PC-9 (cell line): ENCODE data around the gene HNRNPF. TPM values are rescaled to one million over a fixed set of nuclear protein-coding genes. Genes with fewer than 3 reads are reported as not detected.
"Not testable (repeated sequence)": the region's sequence is repeated elsewhere in the genome, so short reads cannot be mapped to it uniquely, and the experiment has no call there.

Experiments
- BruUV-seq: library from RNA; stranded (reverse); fragments of 400-500 nt; replicated peaks from 2 replicates; lab custom pipeline; 2021; lab: Mats Ljungman, UMichigan
- CTCF ChIA-PET: fragments of 300-600 bp; sonication (Branson Sonifier 250); formaldehyde crosslinking; loops from one replicate; lab custom pipeline; 2022; ENCODE audit warnings: antibody characterized with exemption; lab: Charles Lee
- POLR2A ChIA-PET: fragments of 300-600 bp; sonication (Branson Sonifier 250); formaldehyde crosslinking; loops from one replicate; lab custom pipeline; 2022; ENCODE audit warnings: antibody characterized with exemption; ENCODE audit not compliant: unreplicated experiment; lab: Charles Lee
- DNase-seq, 2 experiments: peaks; one replicate each; pipeline versions ENCODE4 v3.0.0 to v3.0.0-alpha.2; 2015 to 2022; ENCODE audit warnings: mixed read lengths in 1 of 2
- H2AFZ ChIP-seq: fragments of 200-600 bp; sonication (generic); 2 replicates; pipeline ENCODE4 v1.8.1; 2017; ENCODE audit warnings: antibody characterized with exemption
- H3F3A ChIP-seq: fragments of 200-600 bp; sonication (generic); 2 replicates; pipeline ENCODE4 v1.8.1; 2017; ENCODE audit warnings: antibody characterized with exemption, mild to moderate bottlenecking, low read depth; ENCODE audit not compliant: insufficient read depth
- H3K27ac ChIP-seq: fragments of 200-600 bp; sonication (generic); 2 replicates; pipeline ENCODE4 v1.6.1; 2016; ENCODE audit warnings: mixed run types
- H3K27me3 ChIP-seq: fragments of 200-600 bp; sonication (generic); 2 replicates; pipeline ENCODE4 v1.6.1; 2016; ENCODE audit warnings: low read depth, mixed run types; ENCODE audit not compliant: insufficient read depth
- H3K36me3 ChIP-seq: fragments of 200-600 bp; sonication (generic); 2 replicates; pipeline ENCODE4 v1.6.1; 2016; ENCODE audit warnings: low read depth, mixed run types
- H3K4me1 ChIP-seq: fragments of 200-600 bp; sonication (generic); replicated peaks from 2 replicates; pipeline ENCODE4 v1.6.1; 2016; ENCODE audit warnings: mixed run types; ENCODE audit not compliant: insufficient read depth
- H3K4me2 ChIP-seq: fragments of 200-600 bp; sonication (generic); 2 replicates; pipeline ENCODE4 v1.6.1; 2017; ENCODE audit warnings: mixed run types
- H3K4me3 ChIP-seq: fragments of 200-600 bp; sonication (generic); 2 replicates; pipeline ENCODE4 v1.6.1; 2016; ENCODE audit warnings: mixed run types
- H3K79me2 ChIP-seq: fragments of 200-600 bp; sonication (generic); 2 replicates; pipeline ENCODE4 v1.6.1; 2017; ENCODE audit warnings: low read depth, mixed run types
- H3K9me2 ChIP-seq: fragments of 200-600 bp; sonication (generic); 2 replicates; pipeline ENCODE4 v1.8.1; 2017; ENCODE audit warnings: mild to moderate bottlenecking; ENCODE audit not compliant: insufficient read depth
- H3K9me3 ChIP-seq: fragments of 200-600 bp; sonication (generic); 2 replicates; pipeline ENCODE4 v1.8.1; 2016; ENCODE audit warnings: low read depth; ENCODE audit not compliant: insufficient read depth
- H4K20me1 ChIP-seq: fragments of 200-600 bp; sonication (generic); 2 replicates; pipeline ENCODE4 v1.8.1; 2017; ENCODE audit not compliant: insufficient read depth
- CTCF ChIP-seq: fragments of 200-600 bp; sonication (generic); conservative IDR thresholded peaks from 2 replicates; pipeline ENCODE4 v1.6.1; 2017; ENCODE audit warnings: mixed run types, antibody characterized with exemption, mild to moderate bottlenecking, moderate library complexity
- EZH2 ChIP-seq: fragments of 200-600 bp; sonication (generic); IDR thresholded peaks from 2 replicates; pipeline ENCODE4 v1.8.0; 2017; ENCODE audit warnings: antibody characterized with exemption, low read depth
- intact Hi-C: fragments of 100-400 bp; cut with micrococcal nuclease; formaldehyde crosslinking; loops from one replicate; pipeline ENCODE4 v1.10.0; 2022; ENCODE audit not compliant: unreplicated experiment
- total RNA-seq: library from RNA; stranded (reverse); gene quantifications from 2 replicates; pipeline ENCODE4 v1.2.3, GENCODE V29; 2021

HNRNPF gene
- total RNA-seq, 1 experiment from 2014 or later: 337 TPM

- Histone ChIP-seq H3K79me2 (peaks cover 98% of the 10 kb centered on the region), H3F3A (peaks cover 93% of the 10 kb centered on the region), H3K9me3 (no peaks in the 10 kb centered on the region), H3K27me3 (no peaks in the 10 kb centered on the region), H3K4me2 (peak overlapping the region; percentile 95), H3K27ac (no peak overlapping the region), H3K36me3 (peaks cover 75% of the 10 kb centered on the region), H3K9me2 (no peaks in the 10 kb centered on the region), H2AFZ (no peak overlapping the region), H4K20me1 (peaks cover 88% of the 10 kb centered on the region), H3K4me3 (peak overlapping the region; percentile 63; the same call in 1 of the 2 replicates), H3K4me1 (peaks cover 42% of the 10 kb centered on the region)
- TF ChIP-seq EZH2: no peak
- TF ChIP-seq CTCF: no peak
- DNase-seq: no peak
- CTCF ChIA-PET: no interaction called here
- POLR2A ChIA-PET: interaction anchor here (0.7 kb wide), 1 partner anchor 41 kb away, joined by 3 read pairs; no protein-coding TSS in a partner anchor
- no TSS peak for BruUV-seq
- intact Hi-C loops: loop anchor here (5.0 kb wide), 1 partner anchor 193 kb away; no protein-coding TSS in a partner anchor
Observed at GRCh38 chr10:43394868-43395267, 14.1 kb downstream of the HNRNPF start.

- Histone ChIP-seq H4K20me1 (peaks cover 88% of the 10 kb centered on the region), H3K4me3 (no peak overlapping the region), H3K9me2 (no peaks in the 10 kb centered on the region), H3F3A (peaks cover 93% of the 10 kb centered on the region), H3K36me3 (peaks cover 74% of the 10 kb centered on the region), H2AFZ (no peak overlapping the region), H3K27me3 (no peaks in the 10 kb centered on the region), H3K27ac (no peak overlapping the region), H3K9me3 (no peaks in the 10 kb centered on the region), H3K4me1 (peaks cover 31% of the 10 kb centered on the region), H3K4me2 (no peak overlapping the region), H3K79me2 (peaks cover 96% of the 10 kb centered on the region)
- CTCF ChIA-PET: no interaction called here
- intact Hi-C loops: no loop called here
- DNase-seq: no peak
- POLR2A ChIA-PET: interaction anchor here (0.7 kb wide), 1 partner anchor 43 kb away, joined by 3 read pairs; no protein-coding TSS in a partner anchor
- TF ChIP-seq EZH2: no peak
- no TSS peak for BruUV-seq
Observed at GRCh38 chr10:43393606-43394360, 15.2 kb downstream of the HNRNPF start.

- peaks cover 75% of the 10 kb centered on the region for H3K36me3 ChIP-seq
- BruUV-seq, H2AFZ ChIP-seq, CTCF ChIA-PET, H3K9me2 ChIP-seq, H3K4me3 ChIP-seq, H3K9me3 ChIP-seq, intact Hi-C loops, H3K4me2 ChIP-seq, DNase-seq, H3K27me3 ChIP-seq, POLR2A ChIA-PET: not testable (repeated sequence)
- H3K4me1 ChIP-seq: peaks cover 26% of the 10 kb centered on the region
- peaks cover 88% of the 10 kb centered on the region for H4K20me1 ChIP-seq
- H3K27ac ChIP-seq: peak overlapping the region; percentile 14; the same call in 1 of the 2 replicates
- H3F3A ChIP-seq: peaks cover 93% of the 10 kb centered on the region
- H3K79me2 ChIP-seq: peaks cover 95% of the 10 kb centered on the region
Observed at GRCh38 chr10:43393186-43393585, 15.8 kb downstream of the HNRNPF start.

GRCh38 chr10:43392748-43393147 is 16.2 kb downstream of the HNRNPF start:
- ChIA-PET CTCF (no interaction called here), POLR2A (no interaction called here)
- H3K9me2 ChIP-seq: no peaks in the 10 kb centered on the region
- H3K79me2 ChIP-seq: peaks cover 95% of the 10 kb centered on the region
- H2AFZ ChIP-seq: no peak overlapping the region
- TF ChIP-seq CTCF: no peak
- TF ChIP-seq EZH2: no peak
- no peaks in the 10 kb centered on the region for H3K27me3 ChIP-seq
- no peaks in the 10 kb centered on the region for H3K9me3 ChIP-seq
- H4K20me1 ChIP-seq: peaks cover 88% of the 10 kb centered on the region
- no peak overlapping the region for H3K4me3 ChIP-seq
- H3K4me2 ChIP-seq: no peak overlapping the region
- peak overlapping the region; percentile 14; the same call in 1 of the 2 replicates for H3K27ac ChIP-seq
- peaks cover 80% of the 10 kb centered on the region for H3K36me3 ChIP-seq
- H3F3A ChIP-seq: peaks cover 93% of the 10 kb centered on the region
- intact Hi-C loops: no loop called here
- peaks cover 21% of the 10 kb centered on the region for H3K4me1 ChIP-seq
- no TSS peak for BruUV-seq
- no peak for DNase-seq
